ENCODE results near the gene KRTAP4-9. TPM values are rescaled to one million over a fixed set of nuclear protein-coding genes. Genes with fewer than 3 reads are reported as not detected.
"Not testable (repeated sequence)": the region's sequence is repeated elsewhere in the genome, so short reads cannot be mapped to it uniquely, and the experiment has no call there.

Gene KRTAP4-9
- total and polyA plus RNA-seq, 10 of the 15 experiments (the other 5 are each of a cell fraction or from before 2014, with no cell fraction given), result not detected

DNA sequence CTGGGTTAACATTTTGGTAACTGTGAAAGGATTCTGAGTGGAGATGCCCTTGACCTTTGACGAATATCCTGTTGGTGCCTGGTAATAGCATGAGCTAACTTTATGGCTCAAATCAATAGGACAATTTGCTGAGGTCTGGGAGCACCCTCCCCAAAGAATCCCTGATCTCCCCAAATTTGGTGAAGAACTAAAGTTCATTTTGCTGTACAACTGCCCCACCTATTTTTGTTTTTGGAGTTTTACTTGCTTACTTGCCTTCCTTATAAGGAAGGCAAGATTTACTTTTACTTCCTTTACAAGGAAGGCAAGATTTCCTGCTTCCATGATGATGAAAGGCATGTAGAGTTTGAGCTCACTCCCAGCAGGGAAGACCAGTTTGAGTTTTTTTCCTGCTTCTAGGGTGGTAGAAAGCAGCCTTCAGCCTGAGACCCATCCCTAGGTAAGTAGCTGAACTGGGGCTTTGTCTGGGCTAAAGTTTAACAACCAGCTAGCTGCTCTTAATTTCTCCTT, 2.8 kb downstream of the KRTAP4-9 start:
- Histone ChIP-seq H3K4me1 (ENCODE audit: control insufficient read depth, insufficient read depth, low read length) (no peaks in the 10 kb centered on the region), H3K9ac (ENCODE audit: control insufficient read depth, insufficient read depth, low read length) (no peak overlapping the region)
- BruUV-seq (replicated peaks), result no TSS peak

GRCh38 chr17:41108728-41109386, 3.7 kb downstream of the KRTAP4-9 start:
- ATAC-seq, result not testable (repeated sequence)

More for the DNA sequence above, 2.8 kb downstream of the KRTAP4-9 start:
- in situ Hi-C loops (cut with MboI) (no loop called here), intact Hi-C loops (cut with micrococcal nuclease; ENCODE audit: unreplicated experiment) (no loop called here)
- DNase-seq (ENCODE audit: low read depth, low spot score) (no peak), FAIRE-seq (no peak), ATAC-seq (no peak)
- WGBS (ENCODE audit: insufficient coverage, insufficient replicate concordance, low lambda C conversion rate, missing lambda C conversion rate), result 0% methylated on average over 1 of the region's 1 CpG
- Histone ChIP-seq H4K20me1 (ENCODE audit: control insufficient read depth, insufficient read depth) (no peaks in the 10 kb centered on the region), H3K27me3 (replicated peaks in 1 of 2; ENCODE audit: control insufficient read depth in 2 of 2, insufficient read depth in 2 of 2, low read length in 1 of 2) (no peaks in the 10 kb centered on the region), H3K79me2 (ENCODE audit: control insufficient read depth, insufficient read depth, low read length) (no peaks in the 10 kb centered on the region), H3K4me3 (no peak overlapping the region), H3K27ac (ENCODE audit: control insufficient read depth, insufficient read depth) (no peak overlapping the region), H3K4me2 (ENCODE audit: control insufficient read depth, insufficient read depth) (no peak overlapping the region), H3K9me3 (replicated peaks; ENCODE audit: control insufficient read depth, insufficient read depth, low read length) (no peaks in the 10 kb centered on the region), H3K36me3 (ENCODE audit: control insufficient read depth in 2 of 2, insufficient read depth in 2 of 2, low read length in 1 of 2) (no peaks in the 10 kb centered on the region), H2AFZ (ENCODE audit: control insufficient read depth, low read depth, low read length) (no peak overlapping the region)
- ChIA-PET CTCF (no interaction called here), SMC1A (ENCODE audit: uncharacterized antibody, unreplicated experiment) (no interaction called here), POLR2A (no interaction called here), RAD21 (ENCODE audit: unreplicated experiment) (no interaction called here)
- TF ChIP-seq TCF7 (IDR thresholded peaks at IDR 0.05; ENCODE audit: borderline replicate concordance), result no peak
- TF ChIP-seq RBBP5 (conservative IDR thresholded peaks at IDR 0.05), result no peak
- no peak for TF ChIP-seq SUPT20H (IDR thresholded peaks at IDR 0.05; ENCODE audit: borderline replicate concordance, control insufficient read depth, low read depth, low read length)
- TF ChIP-seq HDAC6 (IDR thresholded peaks at IDR 0.05; ENCODE audit: unreplicated experiment), result no peak
- no peak for TF ChIP-seq SREBF1 (IDR thresholded peaks at IDR 0.05; ENCODE audit: low read length)
- TF ChIP-seq RAD51 (IDR thresholded peaks at IDR 0.05), result no peak
- no peak for TF ChIP-seq NBN (IDR thresholded peaks at IDR 0.05)
- TF ChIP-seq, protein P1, sequence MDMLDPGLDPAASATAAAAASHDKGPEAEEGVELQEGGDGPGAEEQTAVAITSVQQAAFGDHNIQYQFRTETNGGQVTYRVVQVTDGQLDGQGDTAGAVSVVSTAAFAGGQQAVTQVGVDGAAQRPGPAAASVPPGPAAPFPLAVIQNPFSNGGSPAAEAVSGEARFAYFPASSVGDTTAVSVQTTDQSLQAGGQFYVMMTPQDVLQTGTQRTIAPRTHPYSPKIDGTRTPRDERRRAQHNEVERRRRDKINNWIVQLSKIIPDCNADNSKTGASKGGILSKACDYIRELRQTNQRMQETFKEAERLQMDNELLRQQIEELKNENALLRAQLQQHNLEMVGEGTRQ (IDR thresholded peaks at IDR 0.05; ENCODE audit: borderline replicate concordance, low read depth, low read length), result no peak
- TF ChIP-seq SUZ12 (IDR thresholded peaks at IDR 0.05; ENCODE audit: unreplicated experiment), result no peak
- TF ChIP-seq STAT1 (conservative IDR thresholded peaks at IDR 0.05), result no peak
- TF ChIP-seq TAF1 (IDR thresholded peaks at IDR 0.05; ENCODE audit: borderline replicate concordance, low read depth, low read length), result no peak

More at GRCh38 chr17:41108728-41109386, 3.7 kb downstream of the KRTAP4-9 start:
- H3K4me3 ChIP-seq; H3K79me2 ChIP-seq (ENCODE audit: control insufficient read depth, insufficient read depth, low read length); POLR2A ChIA-PET; SMC1A ChIA-PET (ENCODE audit: uncharacterized antibody, unreplicated experiment); H3K9ac ChIP-seq (ENCODE audit: control insufficient read depth, insufficient read depth, low read length); CTCF ChIA-PET; RAD21 ChIA-PET (ENCODE audit: unreplicated experiment); FAIRE-seq; DNase-seq (ENCODE audit: low read depth, low spot score); H3K27ac ChIP-seq (ENCODE audit: control insufficient read depth, insufficient read depth); in situ Hi-C loops (cut with MboI); H3K36me3 ChIP-seq (ENCODE audit: control insufficient read depth in 2 of 2, insufficient read depth in 2 of 2, low read length in 1 of 2); BruUV-seq (replicated peaks); H2AFZ ChIP-seq (ENCODE audit: control insufficient read depth, low read depth, low read length); H4K20me1 ChIP-seq (ENCODE audit: control insufficient read depth, insufficient read depth); intact Hi-C loops (cut with micrococcal nuclease; ENCODE audit: unreplicated experiment); H3K9me3 ChIP-seq (replicated peaks; ENCODE audit: control insufficient read depth, insufficient read depth, low read length); H3K4me1 ChIP-seq (ENCODE audit: control insufficient read depth, insufficient read depth, low read length); H3K27me3 ChIP-seq (replicated peaks in 1 of 2; ENCODE audit: control insufficient read depth in 2 of 2, insufficient read depth in 2 of 2, low read length in 1 of 2): not testable (repeated sequence)
- H3K4me2 ChIP-seq (ENCODE audit: control insufficient read depth, insufficient read depth), result 0 out of 2 replicates have a peak overlapping the region, but pooled peaks have one; percentile 7
- whole genome bisulfite sequencing (ENCODE audit: insufficient coverage, insufficient replicate concordance, low lambda C conversion rate, missing lambda C conversion rate), result 0% methylated on average over 1 of the region's 1 CpG
